CD4-positive, alpha-beta T cell (primary cell): ENCODE data around the gene SLC23A3. TPM values are rescaled to one million over a fixed set of nuclear protein-coding genes. Genes with fewer than 3 reads are reported as not detected.

Experiments
- ATAC-seq: fragments of 200-7000 bp; cut with Tn5 transposase; one replicate; pipeline ENCODE4 v1.10.0; 2022; ENCODE audit warnings: mild to moderate bottlenecking; ENCODE audit not compliant: poor library complexity
- CTCF ChIA-PET: fragments of 350-600 bp; sonication (Branson Sonifier 250); formaldehyde crosslinking; loops from one replicate; lab custom pipeline; 2021; ENCODE audit warnings: antibody characterized with exemption, inconsistent platforms; lab: Charles Lee
- POLR2A ChIA-PET: fragments of 350-600 bp; sonication (Branson Sonifier 250); formaldehyde crosslinking; loops from one replicate; lab custom pipeline; 2021; ENCODE audit warnings: antibody characterized with exemption, inconsistent platforms; lab: Charles Lee
- DNase-seq, 14 experiments: peaks; one replicate each; pipeline ENCODE4 v3.0.0-alpha.2; 2013 to 2020; ENCODE audit warnings: mixed read lengths in 2 of 14
- H3K27ac ChIP-seq, 2 donors: one replicate each; pipeline versions ENCODE4 v1.5.1 to v1.7.0; 2013; ENCODE audit warnings: low read length in 2 of 2, low read depth in 1 of 2, mild to moderate bottlenecking in 1 of 2
- H3K27me3 ChIP-seq, 2 experiments: 1 replicate in 1 of 2; 2 replicates in 1 of 2; pipeline versions ENCODE4 v1.6.1 to v1.7.0; 2013; ENCODE audit warnings: low read length in 2 of 2, control low read depth in 1 of 2, mild to moderate bottlenecking in 1 of 2, moderate library complexity in 1 of 2; ENCODE audit not compliant: insufficient read depth in 2 of 2, control insufficient read depth in 1 of 2
- H3K36me3 ChIP-seq: one replicate; pipeline ENCODE4 v1.6.1; 2013; ENCODE audit warnings: low read length, control low read depth; ENCODE audit not compliant: insufficient read depth
- H3K4me1 ChIP-seq: one replicate; pipeline ENCODE4 v1.6.1; 2013; ENCODE audit warnings: low read length, control low read depth; ENCODE audit not compliant: insufficient read depth
- H3K4me3 ChIP-seq: one replicate; pipeline ENCODE4 v1.5.1; 2013; ENCODE audit warnings: mild to moderate bottlenecking, low read length, moderate library complexity
- H3K9me3 ChIP-seq, 2 experiments: 1 replicate in 1 of 2; 2 replicates in 1 of 2; pipeline versions ENCODE4 v1.6.1 to v1.7.0; 2013; ENCODE audit warnings: low read length in 2 of 2, mild to moderate bottlenecking in 2 of 2, control low read depth in 1 of 2, moderate library complexity in 1 of 2; ENCODE audit not compliant: control insufficient read depth in 1 of 2, insufficient read depth in 1 of 2
- H3K27ac Mint-ChIP-seq: one replicate; pipeline ENCODE4 v1.8.0; 2020; ENCODE audit warnings: mixed read lengths
- H3K27me3 Mint-ChIP-seq: one replicate; pipeline ENCODE4 v1.8.0; 2021; ENCODE audit warnings: mixed read lengths
- H3K36me3 Mint-ChIP-seq: one replicate; pipeline ENCODE4 v1.8.0; 2021; ENCODE audit warnings: low read depth, mixed read lengths
- H3K4me1 Mint-ChIP-seq: one replicate; pipeline ENCODE4 v1.8.0; 2021; ENCODE audit warnings: low read depth, mixed read lengths
- H3K4me3 Mint-ChIP-seq: one replicate; pipeline ENCODE4 v1.8.0; 2020; ENCODE audit warnings: mild to moderate bottlenecking, mixed read lengths
- H3K9me3 Mint-ChIP-seq: one replicate; pipeline ENCODE4 v1.8.0; 2020; ENCODE audit warnings: mixed read lengths
- CTCF ChIP-seq: fragments of 200-600 bp; IDR thresholded peaks from one replicate; pipeline ENCODE4 v1.8.0; 2022; ENCODE audit warnings: antibody characterized with exemption, mild to moderate bottlenecking
- intact Hi-C, 2 experiments: fragments of 100-400 bp; cut with DNase I in 1 of 2; cut with micrococcal nuclease in 1 of 2; formaldehyde crosslinking; loops; one replicate each; pipeline versions ENCODE4 v1.15.1 to v1.9.0; 2023 to 2025; cut with DNase I, micrococcal nuclease
- total RNA-seq, 174 experiments: library from RNA in 2 of 174; stranded (reverse) in 2 of 174; gene quantifications; one replicate each; pipeline ENCODE4 v1.2.3 and lab custom pipeline; 2021 to 2026

Gene SLC23A3
- total RNA-seq, 2 experiments from 2014 or later = 0.36 to 0.96 TPM

- H3K36me3 ChIP-seq = peaks cover 28% of the 10 kb centered on the region
- Mint-ChIP-seq H3K27me3 (no peaks in the 10 kb centered on the region), H3K4me1 (peaks cover 24% of the 10 kb centered on the region), H3K4me3 (peak overlapping the region; percentile 37), H3K36me3 (peaks cover 45% of the 10 kb centered on the region), H3K9me3 (no peaks in the 10 kb centered on the region), H3K27ac (no peak overlapping the region)
- no peaks in the 10 kb centered on the region for H3K9me3 ChIP-seq
- peaks cover 17% of the 10 kb centered on the region for H3K4me1 ChIP-seq
- intact Hi-C loops = loop anchor here in 1 of 2 experiments (5.0 to 10.0 kb wide), 3 partner anchors 176 to 386 kb away; partner anchors contain the start of genes CHPF and TMEM198
- ChIA-PET POLR2A (interaction anchor here (1.8 to 3.5 kb wide), 5 partner anchors 19 to 136 kb away, joined by 6 to 26 read pairs (median 12); partner anchors contain the start of genes CNPPD1 and ZFAND2B), CTCF (interaction anchor here (1.0 to 4.8 kb wide), 11 partner anchors 8 to 136 kb away, joined by 3 to 32 read pairs (median 13); partner anchors contain the start of genes ANKZF1, ATG9A, CNPPD1 and TUBA4A)
- H3K27me3 ChIP-seq = no peaks in the 10 kb centered on the region
- no peak for DNase-seq
- H3K27ac ChIP-seq = no peak overlapping the region
- H3K4me3 ChIP-seq = no peak overlapping the region
- no peak for TF ChIP-seq CTCF
- ATAC-seq = no peak
These were observed 11.2 kb downstream of the SLC23A3 start for GRCh38 chr2:219158586-219158985.

GRCh38 chr2:219158025-219158424 is 11.8 kb downstream of the SLC23A3 start:
- Mint-ChIP-seq H3K36me3 (peaks cover 50% of the 10 kb centered on the region), H3K27me3 (no peaks in the 10 kb centered on the region), H3K4me3 (no peak overlapping the region), H3K4me1 (peaks cover 24% of the 10 kb centered on the region), H3K9me3 (no peaks in the 10 kb centered on the region), H3K27ac (no peak overlapping the region)
- intact Hi-C loops = loop anchor here in 1 of 2 experiments (5.0 to 10.0 kb wide), 3 partner anchors 176 to 387 kb away; partner anchors contain the start of genes CHPF and TMEM198
- ATAC-seq (no peak), DNase-seq (no peak)
- Histone ChIP-seq H3K4me1 (peaks cover 17% of the 10 kb centered on the region), H3K27ac (no peak overlapping the region), H3K27me3 (no peaks in the 10 kb centered on the region), H3K9me3 (no peaks in the 10 kb centered on the region), H3K36me3 (peaks cover 28% of the 10 kb centered on the region), H3K4me3 (no peak overlapping the region)
- POLR2A ChIA-PET = interaction anchor here (1.2 to 3.5 kb wide), 4 partner anchors 19 to 137 kb away, joined by 6 to 26 read pairs (median 11); partner anchors contain the start of genes CNPPD1 and ZFAND2B
- TF ChIP-seq CTCF = no peak
- CTCF ChIA-PET = interaction anchor here (1.2 to 4.8 kb wide), 6 partner anchors 13 to 137 kb away, joined by 5 to 32 read pairs (median 19); partner anchors contain the start of genes TUBA4A, TUBA4B and ZFAND2B

GRCh38 chr2:219157396-219157795 is 12.4 kb downstream of the SLC23A3 start:
- no peak for TF ChIP-seq CTCF
- Mint-ChIP-seq H3K9me3 (no peaks in the 10 kb centered on the region), H3K27ac (no peak overlapping the region), H3K4me1 (peaks cover 24% of the 10 kb centered on the region), H3K36me3 (peaks cover 52% of the 10 kb centered on the region), H3K27me3 (no peaks in the 10 kb centered on the region), H3K4me3 (no peak overlapping the region)
- ChIA-PET CTCF (interaction anchor here (1.4 to 4.8 kb wide), 5 partner anchors 14 to 138 kb away, joined by 5 to 32 read pairs (median 19); no protein-coding TSS in a partner anchor), POLR2A (interaction anchor here (0.6 to 1.2 kb wide), 2 partner anchors 12 to 20 kb away, joined by 3 to 6 read pairs; partner anchors contain the start of gene CNPPD1)
- Histone ChIP-seq H3K4me1 (peaks cover 17% of the 10 kb centered on the region), H3K27ac (no peak overlapping the region), H3K4me3 (no peak overlapping the region), H3K9me3 (no peaks in the 10 kb centered on the region), H3K36me3 (peaks cover 29% of the 10 kb centered on the region), H3K27me3 (no peaks in the 10 kb centered on the region)
- intact Hi-C loops = loop anchor here in 1 of 2 experiments (5.0 to 10.0 kb wide), 3 partner anchors 175 to 387 kb away; partner anchors contain the start of genes CHPF and TMEM198
- ATAC-seq (no peak), DNase-seq (no peak)
